ENCODE results near the gene RARG.

- TF ChIP-seq, protein P1, sequence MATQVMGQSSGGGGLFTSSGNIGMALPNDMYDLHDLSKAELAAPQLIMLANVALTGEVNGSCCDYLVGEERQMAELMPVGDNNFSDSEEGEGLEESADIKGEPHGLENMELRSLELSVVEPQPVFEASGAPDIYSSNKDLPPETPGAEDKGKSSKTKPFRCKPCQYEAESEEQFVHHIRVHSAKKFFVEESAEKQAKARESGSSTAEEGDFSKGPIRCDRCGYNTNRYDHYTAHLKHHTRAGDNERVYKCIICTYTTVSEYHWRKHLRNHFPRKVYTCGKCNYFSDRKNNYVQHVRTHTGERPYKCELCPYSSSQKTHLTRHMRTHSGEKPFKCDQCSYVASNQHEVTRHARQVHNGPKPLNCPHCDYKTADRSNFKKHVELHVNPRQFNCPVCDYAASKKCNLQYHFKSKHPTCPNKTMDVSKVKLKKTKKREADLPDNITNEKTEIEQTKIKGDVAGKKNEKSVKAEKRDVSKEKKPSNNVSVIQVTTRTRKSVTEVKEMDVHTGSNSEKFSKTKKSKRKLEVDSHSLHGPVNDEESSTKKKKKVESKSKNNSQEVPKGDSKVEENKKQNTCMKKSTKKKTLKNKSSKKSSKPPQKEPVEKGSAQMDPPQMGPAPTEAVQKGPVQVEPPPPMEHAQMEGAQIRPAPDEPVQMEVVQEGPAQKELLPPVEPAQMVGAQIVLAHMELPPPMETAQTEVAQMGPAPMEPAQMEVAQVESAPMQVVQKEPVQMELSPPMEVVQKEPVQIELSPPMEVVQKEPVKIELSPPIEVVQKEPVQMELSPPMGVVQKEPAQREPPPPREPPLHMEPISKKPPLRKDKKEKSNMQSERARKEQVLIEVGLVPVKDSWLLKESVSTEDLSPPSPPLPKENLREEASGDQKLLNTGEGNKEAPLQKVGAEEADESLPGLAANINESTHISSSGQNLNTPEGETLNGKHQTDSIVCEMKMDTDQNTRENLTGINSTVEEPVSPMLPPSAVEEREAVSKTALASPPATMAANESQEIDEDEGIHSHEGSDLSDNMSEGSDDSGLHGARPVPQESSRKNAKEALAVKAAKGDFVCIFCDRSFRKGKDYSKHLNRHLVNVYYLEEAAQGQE (IDR thresholded peaks at IDR 0.05; ENCODE audit: insufficient read depth in 1 of 2, low read depth in 2 of 2, low read length in 2 of 2) = no peak
- TF ChIP-seq POLR2AphosphoS5 (IDR thresholded peaks at IDR 0.05; ENCODE audit: low read depth, low read length) (no peak), TAF1 (IDR thresholded peaks at IDR 0.05; ENCODE audit: borderline replicate concordance, insufficient read depth, low read length) (no peak)
These were observed 2.4 kb upstream of the RARG start for GRCh38 chr12:53234271-53234914.

All from PFSK-1 (cell line).